ENCODE measurements around the gene CELF1.

CELF1 gene

GRCh38 chr11:47514825-47515647, 37.9 kb downstream of the CELF1 start:
- TF ChIP-seq, protein P1, sequence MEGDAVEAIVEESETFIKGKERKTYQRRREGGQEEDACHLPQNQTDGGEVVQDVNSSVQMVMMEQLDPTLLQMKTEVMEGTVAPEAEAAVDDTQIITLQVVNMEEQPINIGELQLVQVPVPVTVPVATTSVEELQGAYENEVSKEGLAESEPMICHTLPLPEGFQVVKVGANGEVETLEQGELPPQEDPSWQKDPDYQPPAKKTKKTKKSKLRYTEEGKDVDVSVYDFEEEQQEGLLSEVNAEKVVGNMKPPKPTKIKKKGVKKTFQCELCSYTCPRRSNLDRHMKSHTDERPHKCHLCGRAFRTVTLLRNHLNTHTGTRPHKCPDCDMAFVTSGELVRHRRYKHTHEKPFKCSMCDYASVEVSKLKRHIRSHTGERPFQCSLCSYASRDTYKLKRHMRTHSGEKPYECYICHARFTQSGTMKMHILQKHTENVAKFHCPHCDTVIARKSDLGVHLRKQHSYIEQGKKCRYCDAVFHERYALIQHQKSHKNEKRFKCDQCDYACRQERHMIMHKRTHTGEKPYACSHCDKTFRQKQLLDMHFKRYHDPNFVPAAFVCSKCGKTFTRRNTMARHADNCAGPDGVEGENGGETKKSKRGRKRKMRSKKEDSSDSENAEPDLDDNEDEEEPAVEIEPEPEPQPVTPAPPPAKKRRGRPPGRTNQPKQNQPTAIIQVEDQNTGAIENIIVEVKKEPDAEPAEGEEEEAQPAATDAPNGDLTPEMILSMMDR (IDR thresholded peaks at IDR 0.05), result no peak
- no peak for TF ChIP-seq ZFX (IDR thresholded peaks at IDR 0.05; ENCODE audit: borderline replicate concordance)
- no peak overlapping the region for H3K27ac ChIP-seq

DNA sequence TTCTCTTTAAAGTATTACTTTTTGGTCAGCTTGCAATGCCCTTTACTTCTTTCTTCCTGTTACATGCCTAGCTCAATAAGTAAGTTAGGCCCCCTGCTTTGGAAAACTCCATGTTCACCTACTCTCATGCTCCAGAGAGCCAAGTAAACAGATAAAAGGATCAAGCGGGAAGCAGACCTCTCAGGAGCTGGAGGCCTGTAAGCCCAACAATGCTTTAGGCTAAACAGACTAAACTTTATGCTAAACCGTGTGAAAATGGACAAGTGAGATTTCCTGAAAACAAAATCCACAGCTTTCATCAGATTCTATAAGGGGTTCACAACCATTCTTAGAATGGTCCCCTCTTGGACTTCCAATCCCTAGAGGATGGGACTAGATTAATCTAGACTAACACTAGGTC, 40.2 kb downstream of the CELF1 start:
- no peak overlapping the region for H3K27ac ChIP-seq
- no peak for TF ChIP-seq ZFX (IDR thresholded peaks at IDR 0.05; ENCODE audit: borderline replicate concordance)
- TF ChIP-seq, protein P1 (IDR thresholded peaks at IDR 0.05), result no peak

- TF ChIP-seq ZFX (IDR thresholded peaks at IDR 0.05; ENCODE audit: borderline replicate concordance), result no peak
- TF ChIP-seq, protein P1 (IDR thresholded peaks at IDR 0.05), result no peak
- no peak overlapping the region for H3K27ac ChIP-seq
Measured at GRCh38 chr11:47511917-47512316, 41.0 kb downstream of the CELF1 start.

DNA sequence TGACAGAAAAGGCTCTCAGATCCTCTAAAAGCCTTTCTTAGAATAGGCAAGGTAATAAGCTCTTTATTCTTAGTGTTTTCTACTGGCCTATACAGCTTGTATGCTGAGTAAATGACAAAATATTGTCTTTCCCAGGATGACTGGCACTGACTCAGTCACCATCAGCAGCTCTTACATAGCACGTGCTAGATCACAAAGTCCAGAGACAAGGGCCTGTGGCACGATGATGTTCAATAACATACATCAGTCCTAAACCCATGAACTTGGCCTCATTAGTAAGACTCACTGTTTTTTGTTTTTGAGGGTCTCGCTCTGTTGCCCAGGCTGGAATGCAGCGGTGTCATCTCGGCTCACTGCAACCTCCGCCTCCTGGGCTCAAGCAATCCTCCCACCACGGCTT, 42.7 kb downstream of the CELF1 start:
- no peak overlapping the region for H3K27ac ChIP-seq
- TF ChIP-seq, protein P1 (IDR thresholded peaks at IDR 0.05), result no peak

DNA sequence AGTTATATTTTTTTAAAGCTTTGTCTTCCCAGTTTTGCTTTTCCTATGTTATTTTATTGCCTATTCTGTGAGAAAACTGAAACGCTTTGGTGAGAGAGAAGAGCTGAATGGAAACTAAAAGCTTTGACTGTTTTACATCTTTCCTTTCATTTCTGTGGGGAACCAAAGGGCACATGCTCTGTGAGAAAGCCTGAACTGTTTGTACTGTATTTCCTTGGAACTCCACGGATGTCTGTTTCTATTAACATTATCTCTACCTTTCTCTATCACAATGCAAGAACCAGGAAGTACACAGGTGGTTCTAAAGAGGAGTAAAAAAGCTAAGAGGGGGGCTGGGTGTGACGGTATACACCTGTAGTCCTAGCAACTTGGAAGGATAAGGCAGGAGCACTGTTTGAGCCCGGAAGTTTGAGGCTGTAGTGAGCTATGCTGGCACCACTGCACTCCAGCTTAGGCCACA, 43.8 kb downstream of the CELF1 start:
- no peak for TF ChIP-seq ZFX (IDR thresholded peaks at IDR 0.05; ENCODE audit: borderline replicate concordance)
- TF ChIP-seq, protein P1 (IDR thresholded peaks at IDR 0.05), result no peak
- H3K27ac ChIP-seq, result no peak overlapping the region

DNA sequence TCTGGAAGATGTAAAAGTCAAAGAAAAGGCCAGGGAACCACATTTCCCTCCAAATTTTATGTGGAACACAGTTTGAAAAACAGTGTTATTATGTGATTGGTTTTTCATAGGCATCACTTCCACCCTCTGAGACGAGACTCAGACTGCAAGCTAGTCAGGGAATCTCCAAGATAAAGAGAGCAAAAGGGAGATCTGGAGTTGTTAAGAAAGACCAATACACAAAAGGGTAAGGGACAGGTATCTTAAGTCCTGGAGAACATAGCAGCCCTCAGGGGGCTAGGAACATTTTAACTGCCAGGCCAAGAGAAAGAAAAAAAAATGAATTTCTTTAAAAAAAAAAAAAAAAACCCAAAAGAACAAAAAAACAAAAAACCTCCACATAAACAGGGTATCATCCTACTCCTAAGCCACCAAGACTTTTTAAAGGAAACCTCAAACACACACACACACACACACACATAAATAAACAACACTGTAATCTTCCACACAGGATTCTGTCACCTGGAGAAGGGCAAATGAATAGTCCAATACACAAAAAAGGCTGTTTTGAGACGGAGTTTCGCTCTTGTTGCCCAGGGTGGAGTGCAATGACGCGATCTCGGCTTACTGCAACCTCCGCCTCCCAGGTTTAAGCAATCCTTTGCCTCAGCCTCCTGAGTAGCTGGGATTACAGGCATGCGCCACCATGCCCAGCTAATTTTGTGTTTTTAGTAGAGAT, 44.5 kb downstream of the CELF1 start:
- no peak overlapping the region for H3K27ac ChIP-seq
- no peak for TF ChIP-seq ZFX (IDR thresholded peaks at IDR 0.05; ENCODE audit: borderline replicate concordance)
- TF ChIP-seq, protein P1 (IDR thresholded peaks at IDR 0.05), result no peak

Data from 22Rv1 (cell line).